GM08714 (cell line): ENCODE data around the gene ZNF555.
"Not testable (repeated sequence)": the region's sequence is repeated elsewhere in the genome, so short reads cannot be mapped to it uniquely, and the experiment has no call there.

ENCODE experiments used
- H3K4me3 ChIP-seq: fragments of 200-500 bp; sonication (Bioruptor generic); 2 replicates; pipeline ENCODE4 v1.5.1; 2014; ENCODE audit warnings: mild to moderate bottlenecking, low read length, inconsistent platforms
- ZNF274 ChIP-seq: IDR thresholded peaks from 2 replicates; pipeline ENCODE4 v1.6.1; 2012; ENCODE audit warnings: mild to moderate bottlenecking, low read depth, low read length

The ZNF555 gene

GRCh38 chr19:2812414-2813234 is 28.7 kb upstream of the ZNF555 start:
- no peak for TF ChIP-seq ZNF274
- no peak overlapping the region for H3K4me3 ChIP-seq

GRCh38 chr19:2813235-2814160 is 27.8 kb upstream of the ZNF555 start:
- no peak for TF ChIP-seq ZNF274
- no peak overlapping the region for H3K4me3 ChIP-seq

GRCh38 chr19:2814426-2814825 is 26.8 kb upstream of the ZNF555 start:
- no peak for TF ChIP-seq ZNF274
- no peak overlapping the region for H3K4me3 ChIP-seq

- no peak overlapping the region for H3K4me3 ChIP-seq
- TF ChIP-seq ZNF274: no peak
Observed at GRCh38 chr19:2815191-2815614, 26.1 kb upstream of the ZNF555 start.

GRCh38 chr19:2815923-2816322 is 25.4 kb upstream of the ZNF555 start:
- H3K4me3 ChIP-seq: no peak overlapping the region
- TF ChIP-seq ZNF274: no peak

- no peak for TF ChIP-seq ZNF274
- H3K4me3 ChIP-seq: no peak overlapping the region
Observed at GRCh38 chr19:2816641-2817040, 24.6 kb upstream of the ZNF555 start.

GRCh38 chr19:2817237-2817829 is 23.9 kb upstream of the ZNF555 start:
- H3K4me3 ChIP-seq: not testable (repeated sequence)

- H3K4me3 ChIP-seq: peak within 1 kb of the TSS; percentile 75
- TF ChIP-seq ZNF274: no peak
Observed at GRCh38 chr19:2819540-2820111, 21.6 kb upstream of the ZNF555 start, which contains the start of gene ZNF554. Gene ZNF554 (plus strand): TSS chr19:2819868. CDS start chr19:2820072, 204 bp downstream.

GRCh38 chr19:2820112-2820702 is 21.1 kb upstream of the ZNF555 start:
- H3K4me3 ChIP-seq: peak overlapping the region; percentile 75
- TF ChIP-seq ZNF274: no peak

- no peak overlapping the region for H3K4me3 ChIP-seq
- no peak for TF ChIP-seq ZNF274
Observed at GRCh38 chr19:2822846-2823245, 18.4 kb upstream of the ZNF555 start.

GRCh38 chr19:2823646-2824045 is 17.6 kb upstream of the ZNF555 start:
- TF ChIP-seq ZNF274: no peak

GRCh38 chr19:2824129-2824528 is 17.1 kb upstream of the ZNF555 start:
- H3K4me3 ChIP-seq: no peak overlapping the region
- TF ChIP-seq ZNF274: no peak

More at GRCh38 chr19:2823646-2824045, 17.6 kb upstream of the ZNF555 start:
- H3K4me3 ChIP-seq: no peak overlapping the region

- TF ChIP-seq ZNF274: no peak
- no peak overlapping the region for H3K4me3 ChIP-seq
Observed at GRCh38 chr19:2827022-2827421, 14.3 kb upstream of the ZNF555 start.

- no peak overlapping the region for H3K4me3 ChIP-seq
- TF ChIP-seq ZNF274: no peak
Observed at GRCh38 chr19:2827840-2828489, 13.3 kb upstream of the ZNF555 start.
